OCI-LY3 (cell line): ENCODE results near the gene PKD2L1.

ENCODE experiments used
- CTCF ChIP-seq: fragments of 200-600, 300-600 bp; sonication (generic); IDR thresholded peaks from 2 replicates; pipeline ENCODE4 v1.5.1; 2014; ENCODE audit warnings: antibody characterized with exemption, low read length, low read depth
- EZH2phosphoT487 ChIP-seq: fragments of 200-600 bp; shearing (Covaris generic); IDR thresholded peaks from 2 replicates; pipeline ENCODE4 v1.6.1; 2018; ENCODE audit warnings: antibody characterized with exemption, mixed run types, low read depth

DNA sequence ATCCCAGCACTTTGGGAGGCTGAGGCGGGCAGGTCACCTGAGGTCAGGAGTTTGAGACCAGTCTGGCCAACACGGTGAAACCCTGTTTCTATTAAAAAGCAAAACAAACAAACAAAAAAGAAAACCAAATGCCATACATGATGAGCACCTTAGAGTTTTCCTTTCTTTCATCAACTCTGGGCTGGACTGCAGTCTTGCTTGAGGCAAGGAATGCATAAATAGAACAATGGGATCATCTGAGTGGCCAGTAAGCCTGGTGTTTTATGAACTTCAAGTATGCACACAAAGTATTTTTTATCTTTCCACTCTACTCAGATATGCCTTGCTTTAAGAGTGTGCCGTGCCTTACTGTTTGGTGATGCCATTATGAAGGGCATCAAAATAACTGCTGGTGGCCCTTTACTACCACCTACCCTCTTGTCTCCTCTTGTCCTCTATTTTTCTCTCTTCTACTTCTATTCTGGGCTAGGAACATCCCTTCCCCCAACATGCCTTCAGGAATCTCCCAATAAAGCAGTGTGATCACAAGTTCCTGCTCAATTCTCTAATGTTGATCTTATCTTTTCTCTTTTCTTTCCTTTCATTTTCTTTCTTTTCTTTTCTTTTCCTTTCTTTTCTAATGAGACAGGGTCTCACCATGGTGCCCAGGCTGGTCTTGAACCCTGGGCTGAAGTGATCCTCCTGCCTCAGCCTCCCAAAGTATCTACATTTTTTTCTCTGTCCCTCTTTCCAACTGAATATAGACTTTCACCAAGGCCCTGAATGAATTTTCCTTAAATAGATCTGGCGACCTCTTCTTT is 27.2 kb upstream of the PKD2L1 start:
- no peak for TF ChIP-seq CTCF
- no peak for TF ChIP-seq EZH2phosphoT487
